Upper lobe of left lung (tissue), 6 donors: ENCODE data around the gene CD24. TPM values are rescaled to one million over a fixed set of nuclear protein-coding genes. Genes with fewer than 3 reads are reported as not detected.

Experiments used
- ATAC-seq, 2 donors: fragments of 200-7000 bp; cut with Tn5 transposase; one replicate each; pipeline ENCODE4 v1.9.1; 2022; ENCODE audit warnings: mild to moderate bottlenecking in 2 of 2, moderate library complexity in 2 of 2; ENCODE audit not compliant: low FRiP score in 2 of 2
- DNase-seq, 2 donors: peaks; one replicate each; pipeline ENCODE4 v3.0.0-alpha.2; 2019 to 2020
- H3K27ac ChIP-seq, 4 donors: fragments of 200-600 bp; sonication (generic); one replicate each; pipeline ENCODE4 v1.5.1; 2016 to 2019
- H3K27me3 ChIP-seq, 4 donors: fragments of 200-600 bp; sonication (generic); one replicate each; pipeline ENCODE4 v1.5.1; 2017 to 2019
- H3K36me3 ChIP-seq, 4 donors: fragments of 200-600 bp; sonication (generic); one replicate each; pipeline ENCODE4 v1.5.1; 2016 to 2019
- H3K4me1 ChIP-seq, 4 donors: fragments of 200-600 bp; sonication (generic); one replicate each; pipeline ENCODE4 v1.5.1; 2018 to 2019
- H3K4me3 ChIP-seq, 4 donors: fragments of 200-600 bp; sonication (generic); one replicate each; pipeline ENCODE4 v1.5.1; 2017 to 2019; ENCODE audit warnings: mild to moderate bottlenecking in 2 of 4, moderate library complexity in 1 of 4
- H3K9me3 ChIP-seq, 4 donors: fragments of 200-600 bp; sonication (generic); one replicate each; pipeline ENCODE4 v1.5.1; 2018 to 2019
- CTCF ChIP-seq, 6 experiments: fragments of 450-650 bp in 4 of 6; fragments of 200-600 bp in 2 of 6; sonication (generic) in 2 of 6; IDR thresholded peaks; one replicate each; pipeline ENCODE4 v1.5.1; 2016 to 2019; ENCODE audit warnings: antibody characterized with exemption in 6 of 6
- EP300 ChIP-seq, 4 donors: sonication (generic); formaldehyde crosslinking; IDR thresholded peaks; one replicate each; pipeline ENCODE4 v1.5.1; 2017; ENCODE audit warnings: antibody characterized with exemption in 4 of 4, control low read depth in 2 of 4
- POLR2A ChIP-seq, 4 donors: fragments of 450-650 bp; IDR thresholded peaks; one replicate each; pipeline ENCODE4 v1.5.1; 2016 to 2017; ENCODE audit warnings: antibody characterized with exemption in 4 of 4, mild to moderate bottlenecking in 2 of 4
- POLR2AphosphoS5 ChIP-seq, 2 donors: sonication (generic); formaldehyde crosslinking; IDR thresholded peaks; one replicate each; pipeline ENCODE4 v1.5.1; 2017; ENCODE audit warnings: antibody characterized with exemption in 2 of 2
- WGBS, 2 donors: methylation state at CpG; one replicate each; pipeline ENCODE4 v1.1.5; 2017 to 2018; 5-methylcytosine and 5-hydroxymethylcytosine counted together
- total RNA-seq, 6 donors: library from RNA; depleted of rRNA in 4 of 6; stranded (reverse); fragments of >200 nt in 4 of 6; gene quantifications; one replicate each; pipeline versions ENCODE4 v1.1.0 to v1.2.1, GENCODE V29; 2016 to 2021
- donor health status: DM: no; HTN: no; CAD: no; lungs with moderate emphysema.
- donor health status: DM: no; HTN: yes; CAD: no; lungs with severe emphysema.

CD24 gene
- total RNA-seq, 6 donors from 2014 or later, result 24.2 to 231 (median 43.8) TPM

DNA sequence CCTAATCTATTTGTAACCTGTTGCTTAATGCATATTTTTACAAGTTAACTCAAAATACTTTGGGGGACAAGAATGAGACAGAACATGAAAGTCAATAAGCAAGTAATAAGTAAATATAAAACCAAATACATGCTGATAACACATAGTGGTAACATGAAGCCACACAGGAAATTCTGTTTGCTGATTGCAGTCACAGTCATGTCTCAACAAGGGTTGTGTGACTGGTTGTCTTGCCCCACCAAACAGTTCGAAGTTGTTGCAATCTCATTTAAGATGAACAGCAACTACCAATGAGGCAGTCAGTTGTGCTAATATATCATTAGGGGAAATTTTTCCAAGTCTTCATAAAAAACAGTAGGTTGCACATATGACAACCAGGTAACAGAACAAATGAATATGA is 14.5 kb downstream of the CD24 start:
- Histone ChIP-seq H3K27me3 (no peaks in the 10 kb centered on the region), H3K27ac (no peak overlapping the region)

GRCh38 chr6:106939848-106940247 is 34.7 kb downstream of the CD24 start:
- Histone ChIP-seq H3K4me1 (no peaks in the 10 kb centered on the region), H3K9me3 (no peaks in the 10 kb centered on the region), H3K36me3 (no peaks in the 10 kb centered on the region), H3K27ac (no peak overlapping the region), H3K4me3 (no peak overlapping the region), H3K27me3 (no peaks in the 10 kb centered on the region)
- ATAC-seq (no peak), DNase-seq (no peak)
- WGBS, 2 donors, result 36 to 67% methylated on average over 9 of the region's 9 CpGs
- TF ChIP-seq EP300 (IDR thresholded peaks at IDR 0.05) (no peak), CTCF (IDR thresholded peaks at IDR 0.05) (no peak), POLR2A (IDR thresholded peaks at IDR 0.05) (no peak), POLR2AphosphoS5 (IDR thresholded peaks at IDR 0.05) (no peak)

More for the DNA sequence above, 14.5 kb downstream of the CD24 start:
- Histone ChIP-seq H3K4me3 (no peak overlapping the region), H3K4me1 (no peaks in the 10 kb centered on the region), H3K9me3 (no peaks in the 10 kb centered on the region), H3K36me3 (no peaks in the 10 kb centered on the region)
- ATAC-seq, result no peak
- WGBS, 2 donors, result 57 to 64% methylated on average over 1 of the region's 1 CpG
- TF ChIP-seq POLR2A (IDR thresholded peaks at IDR 0.05) (no peak), POLR2AphosphoS5 (IDR thresholded peaks at IDR 0.05) (no peak), CTCF (IDR thresholded peaks at IDR 0.05) (no peak), EP300 (IDR thresholded peaks at IDR 0.05) (no peak)
- no peak for DNase-seq

DNA sequence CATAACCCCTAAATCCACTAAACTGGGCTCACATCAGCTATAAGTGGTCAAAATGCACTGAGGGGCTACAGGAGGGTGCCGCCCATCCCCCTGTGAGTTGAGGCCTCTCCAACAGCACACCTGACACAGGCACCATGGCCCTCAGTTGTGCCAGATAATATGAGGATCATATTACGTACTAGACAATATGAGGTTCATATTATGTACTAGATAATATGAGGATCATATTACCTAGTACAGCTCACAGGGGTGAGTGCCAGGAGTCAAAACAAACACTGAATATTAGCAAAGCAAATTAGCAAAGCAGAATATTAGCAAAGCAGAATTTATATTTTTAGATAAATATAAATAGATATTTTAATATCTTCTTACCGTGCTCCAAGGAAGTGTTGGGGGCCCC is 35.3 kb downstream of the CD24 start:
- no peak for ATAC-seq
- WGBS, 2 donors, result 78 to 83% methylated on average over 3 of the region's 3 CpGs
- TF ChIP-seq CTCF (IDR thresholded peaks at IDR 0.05) (no peak), POLR2A (IDR thresholded peaks at IDR 0.05) (no peak), POLR2AphosphoS5 (IDR thresholded peaks at IDR 0.05) (no peak), EP300 (IDR thresholded peaks at IDR 0.05) (no peak)
- H3K4me3 ChIP-seq, result no peak overlapping the region
- no peak for DNase-seq
- H3K27me3 ChIP-seq, result no peaks in the 10 kb centered on the region
- no peaks in the 10 kb centered on the region for H3K4me1 ChIP-seq
- H3K27ac ChIP-seq, result no peak overlapping the region
- no peaks in the 10 kb centered on the region for H3K36me3 ChIP-seq
- H3K9me3 ChIP-seq, result no peaks in the 10 kb centered on the region

- H3K4me3 ChIP-seq, result no peak overlapping the region
- ATAC-seq (no peak), DNase-seq (no peak)
- 23 to 26% methylated on average over 5 of the region's 5 CpGs for WGBS, 2 donors
- H3K27me3 ChIP-seq, result no peaks in the 10 kb centered on the region
- H3K9me3 ChIP-seq, result no peaks in the 10 kb centered on the region
- H3K27ac ChIP-seq, result no peak overlapping the region
- TF ChIP-seq CTCF (IDR thresholded peaks at IDR 0.05), result no peak
- TF ChIP-seq POLR2AphosphoS5 (IDR thresholded peaks at IDR 0.05), result no peak
- TF ChIP-seq EP300 (IDR thresholded peaks at IDR 0.05), result no peak
- no peak for TF ChIP-seq POLR2A (IDR thresholded peaks at IDR 0.05)
- no peaks in the 10 kb centered on the region for H3K36me3 ChIP-seq
- no peaks in the 10 kb centered on the region for H3K4me1 ChIP-seq
Observed at GRCh38 chr6:106927531-106928398, 46.8 kb downstream of the CD24 start.

- Histone ChIP-seq H3K4me3 (no peak overlapping the region), H3K27ac (no peak overlapping the region), H3K9me3 (no peaks in the 10 kb centered on the region), H3K36me3 (no peaks in the 10 kb centered on the region), H3K27me3 (no peaks in the 10 kb centered on the region), H3K4me1 (no peaks in the 10 kb centered on the region)
- DNase-seq (no peak), ATAC-seq (no peak)
- 64 to 68% methylated on average over 3 of the region's 3 CpGs for WGBS, 2 donors
- no peak for TF ChIP-seq POLR2AphosphoS5 (IDR thresholded peaks at IDR 0.05)
- no peak for TF ChIP-seq POLR2A (IDR thresholded peaks at IDR 0.05)
- TF ChIP-seq CTCF (IDR thresholded peaks at IDR 0.05), result no peak
- no peak for TF ChIP-seq EP300 (IDR thresholded peaks at IDR 0.05)
Observed at GRCh38 chr6:106925948-106926347, 48.6 kb downstream of the CD24 start.
